GM12878 (cell line): Measurements from ENCODE around the gene NHSL1. TPM values are rescaled to one million over a fixed set of nuclear protein-coding genes. Genes with fewer than 3 reads are reported as not detected.

Experiments used
- ATAC-seq: fragments of 200-7000 bp; cut with Tn5 transposase; 3 replicates; pipeline ENCODE4 v1.9.1; 2020; ENCODE audit warnings: mild to moderate bottlenecking, moderate library complexity
- BruUV-seq: library from RNA; stranded (reverse); fragments of 400-500 nt; replicated peaks from 2 replicates; lab custom pipeline; 2021; lab: Mats Ljungman, UMichigan
- CTCF ChIA-PET: fragments of 300-600 bp; sonication (Branson Sonifier 250); formaldehyde crosslinking; extraction: SDS; loops from one replicate; lab custom pipeline; 2021; ENCODE audit warnings: inconsistent platforms; lab: Yijun Ruan, JAX
- POLR2A ChIA-PET: fragments of 350-600 bp; formaldehyde crosslinking; extraction: SDS; loops from one replicate; lab custom pipeline; 2021; ENCODE audit warnings: inconsistent platforms; lab: Charles Lee
- RAD21 ChIA-PET: fragments of 300-600 bp; sonication (Branson Sonifier 250); formaldehyde crosslinking; loops from one replicate; lab custom pipeline; 2023; ENCODE audit warnings: antibody characterized with exemption; ENCODE audit not compliant: unreplicated experiment; lab: Charles Lee
- SMC1A ChIA-PET: fragments of 300-600 bp; sonication (Branson Sonifier 250); formaldehyde crosslinking; loops from one replicate; lab custom pipeline; 2023; ENCODE audit not compliant: unreplicated experiment, uncharacterized antibody; lab: Charles Lee
- DNase-seq: peaks from one replicate; pipeline ENCODE4 v3.0.0-alpha.2; 2011; ENCODE audit warnings: low read depth, low spot score
- FAIRE-seq: peaks from 3 replicates; lab custom pipeline; 2011; peaks lifted over from hg19 to GRCh38; lab: Jason Lieb, UNC
- H2AFZ ChIP-seq: 2 replicates; pipeline ENCODE4 v1.6.0; 2011; ENCODE audit warnings: low read depth, low read length, control low read depth; ENCODE audit not compliant: control insufficient read depth
- H3K27ac ChIP-seq: 2 replicates; pipeline ENCODE4 v1.5.1; 2011; ENCODE audit warnings: control low read depth; ENCODE audit not compliant: control insufficient read depth, insufficient read depth
- H3K27me3 ChIP-seq, 2 experiments: replicated peaks in 1 of 2; 2 replicates each; pipeline versions ENCODE4 v1.6.0 to v1.6.1; 2011; ENCODE audit warnings: low read length in 1 of 2; ENCODE audit not compliant: control insufficient read depth in 2 of 2, insufficient read depth in 2 of 2
- H3K36me3 ChIP-seq, 2 experiments: 2 replicates each; pipeline ENCODE4 v1.5.1; 2011; ENCODE audit warnings: low read length in 1 of 2; ENCODE audit not compliant: control insufficient read depth in 2 of 2, insufficient read depth in 2 of 2
- H3K4me1 ChIP-seq: 2 replicates; pipeline ENCODE4 v1.6.1; 2011; ENCODE audit warnings: mild to moderate bottlenecking, low read length, moderate library complexity, mixed read lengths; ENCODE audit not compliant: control insufficient read depth, insufficient read depth
- H3K4me2 ChIP-seq: 2 replicates; pipeline ENCODE4 v1.6.0; 2011; ENCODE audit warnings: control low read depth; ENCODE audit not compliant: control insufficient read depth, insufficient read depth
- H3K4me3 ChIP-seq: fragments of 200-600 bp; sonication (generic); 2 replicates; pipeline ENCODE4 v1.5.1; 2016
- H3K79me2 ChIP-seq: 2 replicates; pipeline ENCODE4 v1.6.0; 2011; ENCODE audit warnings: low read length; ENCODE audit not compliant: control insufficient read depth, insufficient read depth
- H3K9ac ChIP-seq: 2 replicates; pipeline ENCODE4 v1.8.0; 2011; ENCODE audit warnings: low read length, control low read depth, mixed read lengths; ENCODE audit not compliant: control insufficient read depth, insufficient read depth
- H3K9me3 ChIP-seq: replicated peaks from 3 replicates; pipeline ENCODE4 v1.5.1; 2011; ENCODE audit warnings: mild to moderate bottlenecking, low read length; ENCODE audit not compliant: control insufficient read depth, insufficient read depth
- H4K20me1 ChIP-seq: 2 replicates; pipeline ENCODE4 v1.6.0; 2011; ENCODE audit not compliant: control insufficient read depth, insufficient read depth
- ATF7 ChIP-seq: fragments of 450-650 bp; IDR thresholded peaks from 2 replicates; pipeline ENCODE4 v1.6.1; 2016; ENCODE audit warnings: low read depth, mild to moderate bottlenecking
- BMI1 ChIP-seq: fragments of 450-650 bp; IDR thresholded peaks from 2 replicates; pipeline ENCODE4 v1.6.1; 2016; ENCODE audit warnings: mild to moderate bottlenecking, moderate library complexity, borderline replicate concordance
- CBX3 ChIP-seq: fragments of 200-600 bp; sonication (generic); IDR thresholded peaks from 2 replicates; pipeline ENCODE4 v1.6.1; 2016; ENCODE audit warnings: low read depth, borderline replicate concordance
- CEBPB ChIP-seq, 2 experiments: fragments of 150-350 bp in 1 of 2; IDR thresholded peaks; 2 replicates each; pipeline ENCODE4 v1.6.1; 2012 to 2014; ENCODE audit warnings: low read depth in 2 of 2, low read length in 2 of 2, borderline replicate concordance in 1 of 2, inconsistent platforms in 1 of 2
- CHD1 ChIP-seq: IDR thresholded peaks from 2 replicates; pipeline ENCODE4 v1.6.1; 2012; ENCODE audit warnings: low read depth, low read length, improper control_type of control experiment
- CREM ChIP-seq: IDR thresholded peaks from 2 replicates; pipeline ENCODE4 v1.6.1; 2014; ENCODE audit warnings: antibody characterized with exemption, low read depth
- EP300 ChIP-seq, 2 experiments: fragments of 150-350 bp in 1 of 2; IDR thresholded peaks; 2 replicates each; pipeline ENCODE4 v1.6.1; 2011 to 2012; ENCODE audit warnings: low read depth in 2 of 2, low read length in 2 of 2, borderline replicate concordance in 1 of 2, improper control_type of control experiment in 1 of 2, inconsistent platforms in 1 of 2; ENCODE audit not compliant: control insufficient read depth in 1 of 2
- HCFC1 ChIP-seq: fragments of 150-350 bp; IDR thresholded peaks from 2 replicates; pipeline ENCODE4 v1.6.1; 2014; ENCODE audit warnings: low read length
- HDAC6 ChIP-seq: fragments of 200-600 bp; sonication (generic); IDR thresholded peaks from one replicate; pipeline ENCODE4 v1.8.0; 2017; ENCODE audit warnings: antibody characterized with exemption; ENCODE audit not compliant: unreplicated experiment
- HDGF ChIP-seq: fragments of 450-650 bp; IDR thresholded peaks from 2 replicates; pipeline ENCODE4 v1.6.1; 2016; ENCODE audit warnings: antibody characterized with exemption
- JUNB ChIP-seq: IDR thresholded peaks from 2 replicates; pipeline ENCODE4 v1.6.1; 2016; ENCODE audit warnings: antibody characterized with exemption, mild to moderate bottlenecking
- KDM1A ChIP-seq: fragments of 200-600 bp; sonication (generic); IDR thresholded peaks from 2 replicates; pipeline ENCODE4 v1.6.1; 2016; ENCODE audit warnings: borderline replicate concordance
- MTA2 ChIP-seq: fragments of 450-650 bp; IDR thresholded peaks from 2 replicates; pipeline ENCODE4 v1.6.1; 2016; ENCODE audit warnings: low read depth, mild to moderate bottlenecking, moderate library complexity
- NFIC ChIP-seq: IDR thresholded peaks from 2 replicates; pipeline ENCODE4 v1.6.1; 2012; ENCODE audit warnings: low read depth, mild to moderate bottlenecking, inconsistent platforms, low read length, moderate library complexity
- NR2C1 ChIP-seq: fragments of 450-650 bp; IDR thresholded peaks from 2 replicates; pipeline ENCODE4 v1.6.1; 2017; ENCODE audit warnings: antibody characterized with exemption, mild to moderate bottlenecking, moderate library complexity
- NR2C2 ChIP-seq: IDR thresholded peaks from 2 replicates; pipeline ENCODE4 v1.6.1; 2011; ENCODE audit warnings: borderline replicate concordance, low read depth; ENCODE audit not compliant: control insufficient read depth, insufficient read length
- SMARCA5 ChIP-seq: fragments of 450-650 bp; IDR thresholded peaks from 2 replicates; pipeline ENCODE4 v1.6.1; 2017; ENCODE audit warnings: mild to moderate bottlenecking
- SREBF2 ChIP-seq: IDR thresholded peaks from 2 replicates; pipeline ENCODE4 v1.6.1; 2012; ENCODE audit warnings: mild to moderate bottlenecking, low read length
- TCF12 ChIP-seq: IDR thresholded peaks from 2 replicates; pipeline ENCODE4 v1.6.1; 2011; ENCODE audit warnings: low read depth, mild to moderate bottlenecking, low read length
- ZBED1 ChIP-seq: IDR thresholded peaks from 2 replicates; pipeline ENCODE4 v1.6.1; 2016; ENCODE audit warnings: borderline replicate concordance
- ZNF274 ChIP-seq: IDR thresholded peaks from one replicate; pipeline ENCODE4 v1.8.0; 2011; ENCODE audit not compliant: insufficient read length, insufficient read depth
- WGBS: methylation state at CpG from one replicate; pipeline ENCODE4 v1.1.6; 2016; ENCODE audit warnings: low lambda C conversion rate; ENCODE audit not compliant: insufficient replicate concordance, insufficient coverage; ENCODE audit errors: missing lambda C conversion rate; 5-methylcytosine and 5-hydroxymethylcytosine counted together
- in situ Hi-C: fragments of 300-500 bp; cut with MboI; formaldehyde crosslinking; loops from 9 replicates; pipeline ENCODE4 v1.14.3; 2018; ENCODE audit warnings: mixed read lengths
- intact Hi-C: fragments of 100-400 bp; cut with micrococcal nuclease; formaldehyde crosslinking; loops from one replicate; pipeline ENCODE4 v1.14.2; 2022; ENCODE audit not compliant: unreplicated experiment
- polyA plus RNA-seq, 11 experiments: library from polyadenylated mRNA; depleted of rRNA in 4 of 11; unstranded in 6 of 11; stranded (reverse) in 5 of 11; fragments of >200 nt; fragmentation: Nextera tagmentation in 4 of 11; fragmentation: Illumina TruSeq in 1 of 11; extraction: Ambion mirVana in 4 of 11; extraction: Trizol in 1 of 11; gene quantifications; 1 replicate in 1 of 11; 2 replicates in 10 of 11; pipeline versions ENCODE4 v1.2.1 to v1.2.3, GENCODE V29; 2011 to 2016; ENCODE audit warnings: inconsistent platforms in 2 of 11, missing spikeins in 2 of 11, low read depth in 1 of 11
- total RNA-seq, 4 experiments: library from RNA; depleted of rRNA in 3 of 4; stranded (reverse); fragments of >200 nt in 3 of 4; fragmentation: Illumina TruSeq in 1 of 4; extraction: Trizol in 1 of 4; gene quantifications; 2 replicates each; pipeline versions ENCODE4 v1.2.1 to v1.2.3, GENCODE V29; 2013 to 2021
- TF ChIP-seq, protein P1 (sequence below): IDR thresholded peaks from 2 replicates; pipeline ENCODE4 v1.6.1; 2011; ENCODE audit warnings: low read depth, mild to moderate bottlenecking, low read length, moderate library complexity, borderline replicate concordance; ENCODE audit errors: extremely low read depth
- TF ChIP-seq, protein P2 (sequence below): fragments of 450-650 bp; IDR thresholded peaks from 2 replicates; pipeline ENCODE4 v1.6.1; 2016; ENCODE audit warnings: mild to moderate bottlenecking
- TF ChIP-seq, protein P3 (sequence below): fragments of 450-650 bp; IDR thresholded peaks from 2 replicates; pipeline ENCODE4 v1.6.1; 2018; ENCODE audit warnings: borderline replicate concordance, mild to moderate bottlenecking; ENCODE audit not compliant: partially characterized antibody

NHSL1 gene
- total and polyA plus RNA-seq, 10 of the 15 experiments (the other 5 are each of a cell fraction or from before 2014, with no cell fraction given), result 0.26 to 14.1 (median 0.90) TPM

DNA sequence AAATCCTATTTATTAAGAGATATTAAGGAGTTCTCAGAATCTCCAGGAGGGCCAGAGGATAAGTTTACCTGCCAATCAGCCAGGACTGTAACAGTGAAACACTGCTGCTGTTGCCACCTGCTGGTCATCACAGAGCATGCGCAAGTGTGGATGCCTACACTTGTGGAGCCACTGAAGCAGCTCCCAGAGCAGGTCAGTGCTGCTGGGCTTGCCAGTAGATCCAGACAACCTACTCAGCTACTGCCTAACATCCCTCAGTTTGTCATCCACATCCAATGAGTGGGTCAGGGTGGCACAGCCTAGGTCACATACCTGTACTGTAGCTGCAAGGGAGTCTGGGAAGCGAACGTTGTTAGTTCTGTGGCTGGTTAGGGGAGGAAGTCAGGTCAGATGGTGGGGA, 18.3 kb upstream of the NHSL1 start:
- peak; percentile 78 for FAIRE-seq
- TF ChIP-seq, protein P1, sequence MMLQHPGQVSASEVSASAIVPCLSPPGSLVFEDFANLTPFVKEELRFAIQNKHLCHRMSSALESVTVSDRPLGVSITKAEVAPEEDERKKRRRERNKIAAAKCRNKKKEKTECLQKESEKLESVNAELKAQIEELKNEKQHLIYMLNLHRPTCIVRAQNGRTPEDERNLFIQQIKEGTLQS, result no peak
- TF ChIP-seq NFIC (no peak), CHD1 (no peak), HDAC6 (no peak), HCFC1 (no peak), ATF7 (no peak), EP300 (IDR thresholded peaks at IDR 0.05; ENCODE audit: borderline replicate concordance in 1 of 2, control insufficient read depth in 1 of 2, low read depth in 2 of 2, low read length in 2 of 2) (no peak), KDM1A (no peak), TCF12 (no peak), HDGF (no peak), MTA2 (no peak), CEBPB (IDR thresholded peaks at IDR 0.05; ENCODE audit: borderline replicate concordance in 1 of 2, low read depth in 2 of 2, low read length in 2 of 2) (no peak), NR2C1 (no peak), JUNB (no peak), NR2C2 (no peak), ZNF274 (no peak), CREM (no peak), SMARCA5 (no peak), SREBF2 (no peak), CBX3 (no peak), BMI1 (no peak), ZBED1 (no peak)
- TF ChIP-seq, protein P2, sequence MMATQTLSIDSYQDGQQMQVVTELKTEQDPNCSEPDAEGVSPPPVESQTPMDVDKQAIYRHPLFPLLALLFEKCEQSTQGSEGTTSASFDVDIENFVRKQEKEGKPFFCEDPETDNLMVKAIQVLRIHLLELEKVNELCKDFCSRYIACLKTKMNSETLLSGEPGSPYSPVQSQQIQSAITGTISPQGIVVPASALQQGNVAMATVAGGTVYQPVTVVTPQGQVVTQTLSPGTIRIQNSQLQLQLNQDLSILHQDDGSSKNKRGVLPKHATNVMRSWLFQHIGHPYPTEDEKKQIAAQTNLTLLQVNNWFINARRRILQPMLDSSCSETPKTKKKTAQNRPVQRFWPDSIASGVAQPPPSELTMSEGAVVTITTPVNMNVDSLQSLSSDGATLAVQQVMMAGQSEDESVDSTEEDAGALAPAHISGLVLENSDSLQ, result peak; percentile 71
- TF ChIP-seq, protein P3, sequence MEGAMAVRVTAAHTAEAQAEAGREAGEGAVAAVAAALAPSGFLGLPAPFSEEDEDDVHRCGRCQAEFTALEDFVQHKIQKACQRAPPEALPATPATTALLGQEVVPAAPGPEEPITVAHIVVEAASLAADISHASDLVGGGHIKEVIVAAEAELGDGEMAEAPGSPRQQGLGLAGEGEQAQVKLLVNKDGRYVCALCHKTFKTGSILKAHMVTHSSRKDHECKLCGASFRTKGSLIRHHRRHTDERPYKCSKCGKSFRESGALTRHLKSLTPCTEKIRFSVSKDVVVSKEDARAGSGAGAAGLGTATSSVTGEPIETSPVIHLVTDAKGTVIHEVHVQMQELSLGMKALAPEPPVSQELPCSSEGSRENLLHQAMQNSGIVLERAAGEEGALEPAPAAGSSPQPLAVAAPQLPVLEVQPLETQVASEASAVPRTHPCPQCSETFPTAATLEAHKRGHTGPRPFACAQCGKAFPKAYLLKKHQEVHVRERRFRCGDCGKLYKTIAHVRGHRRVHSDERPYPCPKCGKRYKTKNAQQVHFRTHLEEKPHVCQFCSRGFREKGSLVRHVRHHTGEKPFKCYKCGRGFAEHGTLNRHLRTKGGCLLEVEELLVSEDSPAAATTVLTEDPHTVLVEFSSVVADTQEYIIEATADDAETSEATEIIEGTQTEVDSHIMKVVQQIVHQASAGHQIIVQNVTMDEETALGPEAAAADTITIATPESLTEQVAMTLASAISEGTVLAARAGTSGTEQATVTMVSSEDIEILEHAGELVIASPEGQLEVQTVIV, result no peak

More for the DNA sequence above, 18.3 kb upstream of the NHSL1 start:
- intact Hi-C loops, result loop anchor here (2.0 to 10.0 kb wide), 2 partner anchors 247 to 401 kb away; no protein-coding TSS in a partner anchor
- ChIA-PET POLR2A (interaction anchor here (0.6 kb wide), 1 partner anchor 51 kb away, joined by 6 read pairs; no protein-coding TSS in a partner anchor), SMC1A (interaction anchor here (0.6 to 3.4 kb wide), 8 partner anchors 8 to 517 kb away, joined by 3 to 14 read pairs (median 3); no protein-coding TSS in a partner anchor), RAD21 (interaction anchor here (0.5 to 1.3 kb wide), 4 partner anchors 80 to 401 kb away, joined by 3 to 5 read pairs (median 4); no protein-coding TSS in a partner anchor), CTCF (interaction anchor here (1.2 to 7.6 kb wide), 11 partner anchors 7 to 403 kb away, joined by 3 to 65 read pairs (median 5); no protein-coding TSS in a partner anchor)
- no peaks in the 10 kb centered on the region for H4K20me1 ChIP-seq
- H3K36me3 ChIP-seq, result no peaks in the 10 kb centered on the region
- no peak overlapping the region for H3K4me3 ChIP-seq
- BruUV-seq, result no TSS peak
- H2AFZ ChIP-seq, result no peak overlapping the region
- 0 out of 4 replicates have a peak, but pooled peaks cover 0 to 2% of the 10 kb centered on the region in 2 experiments for H3K27me3 ChIP-seq
- WGBS, result 58% methylated on average over 3 of the region's 3 CpGs
- no peaks in the 10 kb centered on the region for H3K79me2 ChIP-seq
- H3K27ac ChIP-seq, result no peak overlapping the region
- no peaks in the 10 kb centered on the region; the same call in 2 of the 3 replicates for H3K9me3 ChIP-seq
- DNase-seq, result no peak
- H3K9ac ChIP-seq, result no peak overlapping the region
- in situ Hi-C loops, result no loop called here
- peak; percentile 77 for ATAC-seq
- no peaks in the 10 kb centered on the region; the same call in 1 of the 2 replicates for H3K4me1 ChIP-seq
- no peak overlapping the region for H3K4me2 ChIP-seq
